AG20443 (cell line): ENCODE measurements around the gene TMPRSS13.
"Not testable (repeated sequence)": the region's sequence is repeated elsewhere in the genome, so short reads cannot be mapped to it uniquely, and the experiment has no call there.

ENCODE experiments used
- DNase-seq: peaks from one replicate; pipeline ENCODE4 v3.0.0; 2012; ENCODE audit warnings: low spot score, mixed read lengths

Gene TMPRSS13

DNA sequence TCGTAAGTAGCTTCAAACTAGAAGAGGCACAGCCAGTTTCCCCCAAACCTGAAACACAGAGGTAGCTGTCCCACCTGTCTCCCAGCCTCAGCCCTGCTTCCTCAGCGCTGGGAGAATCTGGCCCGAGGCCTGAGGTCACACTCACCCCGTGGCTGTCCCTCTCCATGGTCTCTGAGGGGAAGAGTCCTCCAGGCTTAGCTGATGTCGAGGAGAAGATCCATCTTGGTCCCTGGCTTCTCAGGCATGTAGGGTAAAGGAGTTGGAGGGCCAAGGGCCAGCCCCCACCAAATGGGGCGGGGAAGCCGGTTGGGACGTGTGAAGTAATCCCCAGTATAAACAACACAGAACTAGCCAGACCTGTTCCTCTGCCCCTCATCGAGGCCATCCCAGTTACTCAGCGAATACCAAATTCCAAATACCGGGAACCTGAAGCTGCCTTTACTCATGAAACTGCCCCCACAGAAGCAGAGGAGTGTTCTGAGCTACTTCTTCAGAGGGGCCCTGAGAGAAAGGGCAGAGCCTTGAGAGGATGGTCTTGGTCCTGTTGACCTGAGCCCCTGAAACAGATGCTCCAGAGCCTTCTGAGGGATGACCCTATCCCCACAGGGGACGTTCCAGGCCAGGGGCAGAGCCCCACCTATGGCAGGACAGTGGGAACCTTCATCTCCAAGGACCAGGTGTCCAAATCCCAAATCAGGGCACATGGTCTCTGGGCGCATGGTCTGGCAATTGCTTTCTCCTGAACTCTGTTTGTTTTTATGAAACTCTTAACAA is at the start of gene TMPRSS13:
Gene TMPRSS13 (minus strand): TSS at position 261 of the 774 bp plus-strand sequence. CDS start 95 bp downstream, at position 166.
- no peak for DNase-seq

DNA sequence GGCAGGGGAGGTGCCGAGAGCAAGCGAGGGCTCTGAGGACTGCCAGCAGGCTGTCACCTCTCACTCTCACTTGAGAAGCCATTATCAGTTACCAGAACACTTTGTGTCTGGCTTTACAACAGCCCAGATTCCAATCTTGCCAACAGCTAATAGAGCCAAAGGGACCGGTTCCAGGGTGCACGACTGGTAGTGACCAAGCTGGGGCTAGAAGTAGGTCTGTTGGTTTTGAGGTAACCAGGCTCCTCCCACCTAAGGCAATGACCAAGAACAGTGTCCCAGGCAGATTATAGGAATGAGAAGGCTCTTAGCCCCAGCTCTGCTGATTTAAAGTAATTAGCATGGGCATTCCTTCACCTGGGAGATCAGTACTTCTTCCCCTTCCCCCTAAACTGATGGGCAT is 49.8 kb upstream of the TMPRSS13 start:
- DNase-seq: peak; percentile 3

DNA sequence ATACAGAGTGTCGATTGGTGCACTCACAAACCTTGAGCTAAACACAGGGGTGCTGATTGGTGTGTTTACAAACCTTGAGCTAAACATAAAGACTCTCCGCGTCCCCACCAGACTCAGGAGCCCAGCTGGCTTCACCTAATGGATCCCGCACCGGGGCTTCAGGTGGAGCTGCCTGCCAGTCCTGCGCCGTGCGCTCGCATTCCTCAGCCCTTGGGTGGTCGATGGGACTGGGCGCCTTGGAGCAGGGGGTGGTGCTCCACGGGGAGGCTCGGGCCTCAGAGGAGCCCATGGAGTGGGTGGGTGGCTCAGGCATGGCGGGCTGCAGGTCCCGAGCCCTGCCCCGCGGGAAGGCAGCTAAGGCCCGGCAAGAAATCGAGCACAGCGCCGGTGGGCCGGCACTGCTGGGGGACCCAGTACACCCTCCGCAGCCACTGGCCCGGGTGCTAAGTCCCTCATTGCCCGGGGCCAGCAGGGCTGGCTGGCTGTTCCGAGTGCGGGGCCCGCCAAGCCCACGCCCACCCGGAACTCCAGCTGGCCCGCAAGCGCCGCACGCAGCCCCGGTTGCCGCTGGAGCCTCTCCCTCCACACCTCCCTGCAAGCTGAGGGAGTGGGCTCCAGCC is 49.2 kb upstream of the TMPRSS13 start:
- DNase-seq: not testable (repeated sequence)

DNA sequence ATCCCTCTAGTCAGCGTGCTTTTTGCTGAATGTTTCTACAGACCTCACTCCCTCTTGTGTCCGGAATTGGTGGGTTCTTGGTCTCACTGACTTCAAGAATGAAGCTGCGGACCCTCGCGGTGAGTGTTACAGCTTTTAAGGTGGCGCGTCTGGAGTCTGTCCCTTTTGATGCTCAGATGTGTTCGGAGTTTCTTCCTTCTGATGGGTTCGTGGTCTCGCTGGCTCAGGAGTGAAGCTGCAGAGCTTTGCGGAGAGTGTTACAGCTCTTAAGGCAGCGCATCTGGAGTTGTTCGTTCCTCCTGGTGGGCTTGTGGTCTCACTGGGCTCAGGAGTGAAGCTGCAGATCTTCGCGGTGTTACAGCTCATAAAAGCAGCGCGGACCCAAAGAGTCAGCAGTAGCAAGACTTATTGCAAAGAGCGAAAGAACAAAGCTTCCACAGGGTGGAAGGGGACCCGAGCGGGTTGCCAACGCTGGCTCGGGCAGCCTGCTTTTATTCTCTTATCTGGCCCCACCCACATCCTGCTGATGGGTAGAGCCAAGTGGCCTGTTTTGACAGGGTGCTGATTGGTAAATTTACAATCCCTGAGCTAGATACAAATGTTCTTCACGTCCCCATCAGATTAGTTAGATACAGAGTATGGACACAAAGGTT is 48.5 kb upstream of the TMPRSS13 start:
- DNase-seq: not testable (repeated sequence)

DNA sequence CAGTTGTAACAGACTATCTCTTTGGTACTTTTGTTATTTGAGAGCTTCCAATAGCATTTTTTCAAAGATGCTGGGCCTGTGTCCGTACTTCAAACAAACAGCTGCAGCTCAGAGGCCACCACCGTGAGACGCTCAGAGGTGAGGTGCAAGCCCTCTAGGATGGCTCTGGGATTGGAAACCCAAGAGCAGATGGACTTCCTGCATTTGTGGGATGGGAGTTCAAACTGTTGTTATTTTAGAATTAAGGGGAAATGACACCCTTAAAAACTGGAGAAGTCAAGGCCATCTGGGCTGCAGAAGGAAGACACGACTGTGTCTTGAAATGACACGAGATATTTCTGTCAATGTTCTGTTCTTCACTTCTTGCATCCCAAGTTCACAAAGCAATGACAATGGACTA is 47.8 kb upstream of the TMPRSS13 start:
- peak; percentile 5 for DNase-seq

DNA sequence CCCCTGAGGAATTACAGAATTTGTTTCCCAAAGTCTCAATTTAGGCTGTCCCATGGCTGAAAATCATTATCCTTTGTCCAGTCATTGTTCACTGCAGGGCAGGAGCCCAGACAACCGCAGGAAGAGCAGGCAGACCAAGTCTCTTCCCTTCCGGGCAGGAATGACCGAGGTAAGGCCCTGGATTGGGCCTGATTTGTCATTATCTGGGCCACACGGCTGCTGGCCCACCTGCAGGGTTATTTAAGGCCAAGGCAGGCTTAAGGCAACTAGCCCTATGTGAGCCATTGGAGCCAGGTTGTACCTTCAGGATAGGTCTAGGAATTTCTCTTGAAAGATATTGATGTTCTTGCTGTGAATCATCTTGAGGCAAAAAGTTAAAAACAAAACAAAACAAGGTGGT is 47.2 kb upstream of the TMPRSS13 start:
- peak; percentile 4 for DNase-seq

DNA sequence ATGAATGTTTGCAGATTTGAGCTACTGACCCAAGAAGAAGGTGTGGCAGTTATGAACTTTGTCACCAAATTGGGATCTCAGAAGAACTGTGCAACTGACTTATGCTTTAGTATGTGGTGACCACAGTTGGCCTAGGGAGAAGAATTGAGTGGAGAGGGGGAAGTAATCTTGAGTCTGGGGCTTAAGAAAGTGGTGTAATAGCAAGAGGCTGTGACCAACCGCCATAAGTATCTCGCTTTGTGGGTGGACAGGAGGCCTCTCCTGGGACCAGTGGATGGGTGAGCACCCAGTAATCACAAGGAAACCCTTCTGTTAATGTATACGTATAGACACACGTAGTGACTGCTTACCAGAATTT is 44.3 kb upstream of the TMPRSS13 start:
- DNase-seq: peak; percentile 0

DNA sequence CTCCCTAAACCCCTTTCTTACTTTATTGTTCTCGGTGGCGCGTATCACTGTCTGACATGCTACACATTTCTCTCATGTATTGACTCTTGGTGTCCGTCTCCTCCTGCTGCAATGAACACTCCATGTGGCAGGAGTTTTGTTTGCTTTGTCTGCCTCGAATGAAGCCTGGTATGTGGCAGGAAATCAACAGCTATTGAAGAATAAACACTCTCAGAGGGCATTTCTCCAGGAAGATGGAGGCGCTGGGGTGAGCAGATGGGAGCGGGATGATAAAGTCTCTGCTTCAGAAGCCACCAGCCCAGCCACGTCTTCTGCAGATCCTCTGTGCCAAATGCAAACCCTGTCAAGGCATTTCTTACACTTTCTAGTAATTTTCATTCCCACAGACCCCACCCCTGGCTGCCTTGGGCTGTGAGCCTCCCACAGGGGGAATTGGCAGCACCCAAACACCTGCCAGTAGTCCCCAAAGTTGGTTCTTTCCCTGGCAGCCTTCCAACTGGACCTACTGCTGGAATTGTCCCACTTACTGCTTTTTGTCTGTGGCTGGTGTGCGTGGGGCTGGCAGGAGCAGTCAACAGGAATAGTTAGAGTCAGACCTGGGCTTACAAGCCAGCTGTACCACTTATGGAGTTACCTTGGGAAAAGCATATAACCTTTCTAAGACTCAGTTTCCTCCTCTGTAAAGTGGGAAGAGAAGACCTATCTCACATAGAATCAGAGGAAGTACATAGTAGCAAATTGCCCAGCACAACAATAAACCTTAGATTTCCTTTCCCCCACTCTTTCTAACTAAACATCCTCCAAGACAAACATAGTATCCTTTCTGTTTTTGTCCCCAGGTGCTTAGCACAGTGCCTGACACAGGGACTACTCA is 43.7 kb upstream of the TMPRSS13 start:
- peak; percentile 6 for DNase-seq

DNA sequence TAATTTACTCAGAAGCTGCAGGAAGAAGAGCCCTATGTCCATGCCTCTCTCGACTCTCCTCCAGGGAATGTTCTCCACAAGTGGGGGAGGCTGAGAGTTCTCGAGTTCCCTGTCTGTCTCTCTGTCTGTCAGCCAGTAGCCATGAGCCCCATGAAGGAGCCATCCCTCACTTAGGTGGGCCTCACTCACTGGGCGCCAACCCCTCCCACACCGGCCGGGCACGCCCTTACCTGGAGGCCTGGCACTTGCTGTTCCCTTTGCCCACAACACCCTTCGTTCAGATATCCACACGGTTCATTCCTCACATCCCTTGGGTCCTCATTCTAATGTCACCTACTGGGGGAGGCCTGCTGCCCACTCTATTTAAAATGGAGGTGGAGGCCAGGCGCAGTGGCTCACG is 42.8 kb upstream of the TMPRSS13 start:
- DNase-seq: peak; percentile 3

DNA sequence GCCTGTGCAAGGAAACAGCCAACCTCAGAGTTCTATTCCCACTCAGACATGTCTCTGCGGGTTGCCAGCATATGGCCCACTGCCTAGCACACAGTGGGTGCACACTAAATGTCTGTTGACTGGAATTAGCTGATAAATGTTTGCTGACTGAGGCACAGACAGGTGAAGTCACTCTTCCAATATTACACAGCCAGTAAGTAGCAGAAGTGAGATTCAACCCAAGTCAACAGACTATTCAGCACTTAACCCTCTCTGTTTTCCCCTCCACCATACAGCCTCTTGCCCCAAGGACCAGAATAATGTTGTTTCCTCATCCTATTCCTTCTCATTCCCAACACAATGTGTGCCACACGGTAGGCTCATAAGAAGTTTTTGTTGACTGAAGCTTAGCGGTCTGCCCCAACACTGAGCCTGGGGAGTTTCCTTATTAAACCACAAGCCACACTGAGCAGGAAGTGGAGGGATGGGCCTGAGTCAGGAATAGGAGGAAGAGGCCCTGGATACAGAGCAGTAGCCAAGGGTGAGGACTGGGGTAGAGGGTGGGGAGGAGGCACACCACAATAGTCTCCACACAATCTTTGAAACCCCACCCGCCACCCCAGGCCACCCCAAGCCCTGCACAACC is 41.3 kb upstream of the TMPRSS13 start:
- DNase-seq: peak; percentile 5

DNA sequence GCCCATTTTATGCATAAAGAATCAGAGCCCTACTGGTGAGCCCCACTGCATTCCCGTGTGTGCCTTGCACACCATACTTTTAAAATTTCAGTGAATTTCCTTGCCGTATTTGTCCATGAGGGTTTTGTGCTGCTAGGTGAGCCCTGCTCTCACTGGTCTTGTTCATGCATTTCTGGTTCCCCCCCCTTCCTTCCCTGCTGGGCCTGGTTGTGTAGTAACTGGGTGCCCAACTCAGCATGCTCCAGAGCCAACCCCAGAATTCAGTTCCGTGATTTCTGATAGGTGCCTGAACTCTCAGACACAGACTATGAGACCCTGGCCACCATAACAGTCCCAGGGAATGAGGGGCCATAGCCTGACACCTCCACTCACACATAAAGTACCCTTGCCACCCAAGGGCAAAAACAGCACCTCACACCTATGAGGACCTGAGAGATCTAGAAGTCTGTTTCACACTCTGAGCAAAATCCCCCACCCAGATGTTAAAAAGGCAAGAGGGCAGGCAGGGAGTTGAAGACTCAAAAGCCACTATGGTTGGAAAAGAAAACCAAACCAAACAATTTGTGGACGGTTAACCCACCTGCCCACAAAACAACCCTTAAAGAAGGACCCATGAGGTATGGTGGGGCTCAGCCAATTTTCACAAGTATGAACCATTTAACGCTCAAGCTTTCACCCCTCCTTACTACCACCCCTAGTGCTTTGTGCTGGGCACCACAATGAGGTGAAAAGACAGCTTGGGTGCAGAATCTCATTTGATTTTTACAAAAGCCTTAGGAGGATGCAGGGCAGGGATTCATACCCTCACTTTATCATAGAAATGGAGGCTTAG is 40.2 kb upstream of the TMPRSS13 start:
- DNase-seq: peak; percentile 2

DNA sequence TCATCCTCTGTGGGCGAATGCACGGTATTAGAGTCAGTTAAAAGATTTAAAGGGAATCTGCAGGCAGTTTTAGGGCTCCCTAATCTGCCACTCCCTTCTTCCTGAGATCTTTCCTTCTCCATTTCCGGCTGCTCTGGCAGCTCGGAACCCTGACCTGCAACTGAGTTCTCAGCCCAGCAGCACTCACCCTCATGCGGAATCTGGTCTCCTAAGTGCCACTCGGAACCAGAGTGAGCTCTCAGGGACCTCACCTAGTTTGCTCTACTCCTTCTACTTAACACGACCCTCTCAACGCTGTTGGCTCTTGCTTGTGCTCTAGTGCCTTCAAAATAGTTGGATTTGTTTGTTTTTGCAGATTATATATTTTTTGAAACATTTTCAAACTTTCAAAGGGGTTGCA is 37.7 kb upstream of the TMPRSS13 start:
- peak; percentile 5 for DNase-seq

DNA sequence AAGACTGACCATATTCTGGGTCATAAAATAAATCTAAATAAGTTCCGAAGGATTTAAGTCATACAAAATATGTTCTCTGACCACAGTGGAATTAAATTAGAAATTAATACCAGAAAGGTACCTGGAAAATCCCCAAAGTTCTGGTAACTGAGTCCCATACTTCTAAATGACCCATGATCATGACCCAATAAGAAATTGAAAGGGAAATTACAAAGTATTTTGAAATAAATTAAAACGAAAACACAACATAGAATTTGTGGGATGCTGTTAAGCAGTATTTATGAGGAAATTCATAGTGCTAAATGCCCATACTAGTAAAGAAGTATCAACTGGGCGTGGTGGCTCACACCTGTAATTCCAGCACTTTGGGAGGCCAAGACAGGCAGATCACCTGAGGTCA is 33.6 kb upstream of the TMPRSS13 start:
- DNase-seq: no peak

DNA sequence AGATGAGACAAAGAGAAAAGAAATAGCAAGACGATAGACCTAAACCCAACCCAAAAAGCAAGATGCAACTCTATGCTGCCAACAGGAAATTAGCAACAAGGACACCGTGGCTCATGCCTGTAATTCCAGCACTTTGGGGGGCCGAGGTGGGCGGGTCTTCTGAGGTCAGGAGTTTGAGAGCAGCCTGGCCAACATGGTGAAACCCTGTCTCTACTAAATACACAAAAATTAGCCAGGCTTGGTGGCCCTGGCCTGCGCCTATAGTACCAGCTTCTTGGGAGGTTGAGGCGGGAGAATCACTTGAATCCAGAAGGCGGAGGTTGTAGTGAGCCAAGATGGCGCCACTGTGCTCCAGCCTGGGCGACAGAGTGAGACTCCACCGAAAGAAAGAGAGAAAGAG is 32.7 kb upstream of the TMPRSS13 start:
- DNase-seq: no peak

DNA sequence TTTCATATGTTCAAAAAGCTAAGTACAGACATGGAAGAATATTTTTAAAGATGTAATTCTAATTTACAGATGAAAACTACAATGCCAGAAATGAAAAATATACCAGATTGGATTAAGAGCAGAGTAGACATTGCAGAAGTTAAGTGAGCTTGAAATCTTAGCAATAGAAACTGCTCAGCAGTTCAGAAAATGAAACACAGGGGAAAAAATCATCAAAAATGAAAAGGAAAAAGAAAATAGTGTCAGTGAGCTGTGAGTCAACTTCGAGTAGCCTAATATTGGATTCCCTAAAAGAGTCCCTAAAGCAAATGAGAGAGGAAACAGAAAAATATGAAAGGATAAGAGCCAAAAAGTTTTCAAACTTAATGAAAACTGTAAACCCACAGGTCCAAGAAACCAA is 31.2 kb upstream of the TMPRSS13 start:
- DNase-seq: no peak

DNA sequence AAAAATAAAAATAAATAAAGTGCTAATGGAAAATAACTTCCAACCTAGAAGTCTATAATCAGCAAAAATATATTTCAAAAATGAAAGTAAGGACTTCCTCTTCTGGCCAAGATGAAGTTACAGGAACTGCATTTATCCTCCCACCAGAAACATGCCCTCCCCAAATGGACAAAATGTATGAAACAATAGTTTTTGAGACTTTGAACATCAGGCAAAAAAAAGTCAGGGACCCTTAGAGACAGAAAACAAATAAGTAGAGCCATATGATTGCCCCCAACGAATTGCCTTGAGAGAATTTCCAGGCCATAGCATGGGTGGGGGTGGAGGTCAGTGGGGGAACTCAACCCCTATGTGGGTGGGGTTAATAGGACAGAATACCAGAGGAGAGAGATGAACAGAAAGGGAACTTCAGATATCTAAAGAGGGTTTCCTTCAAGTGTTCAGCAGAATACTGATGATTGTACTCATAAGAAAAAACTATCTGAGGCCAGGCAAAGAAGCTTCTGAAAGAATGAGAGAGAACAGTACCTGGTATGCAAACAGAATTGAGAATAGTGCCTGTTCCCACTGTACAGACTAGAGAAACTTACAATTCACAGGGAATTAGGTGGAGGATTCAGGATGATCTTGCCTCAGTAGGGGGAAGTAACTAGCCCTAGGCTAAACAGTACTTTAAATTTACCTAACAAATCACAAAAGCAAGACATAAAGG is 30.4 kb upstream of the TMPRSS13 start:
- peak; percentile 1 for DNase-seq

DNA sequence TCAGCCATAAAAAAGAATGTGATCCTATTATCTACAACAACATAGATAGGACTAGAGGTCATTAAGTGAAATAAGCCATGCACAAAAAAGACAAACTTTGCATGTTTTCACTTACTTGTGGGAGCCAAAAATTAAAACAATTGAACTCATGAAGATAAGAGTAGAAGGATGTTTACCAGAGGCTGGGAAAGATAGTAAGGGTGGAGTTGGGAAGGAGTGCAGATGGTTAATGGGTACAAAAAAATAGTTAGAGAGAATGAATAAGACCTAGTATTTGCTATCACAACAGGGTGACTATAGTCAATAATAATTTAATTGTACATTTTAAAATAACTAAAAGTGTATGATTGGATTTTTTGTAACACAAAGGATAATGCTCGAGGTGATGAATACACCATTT is 29.7 kb upstream of the TMPRSS13 start:
- no peak for DNase-seq

DNA sequence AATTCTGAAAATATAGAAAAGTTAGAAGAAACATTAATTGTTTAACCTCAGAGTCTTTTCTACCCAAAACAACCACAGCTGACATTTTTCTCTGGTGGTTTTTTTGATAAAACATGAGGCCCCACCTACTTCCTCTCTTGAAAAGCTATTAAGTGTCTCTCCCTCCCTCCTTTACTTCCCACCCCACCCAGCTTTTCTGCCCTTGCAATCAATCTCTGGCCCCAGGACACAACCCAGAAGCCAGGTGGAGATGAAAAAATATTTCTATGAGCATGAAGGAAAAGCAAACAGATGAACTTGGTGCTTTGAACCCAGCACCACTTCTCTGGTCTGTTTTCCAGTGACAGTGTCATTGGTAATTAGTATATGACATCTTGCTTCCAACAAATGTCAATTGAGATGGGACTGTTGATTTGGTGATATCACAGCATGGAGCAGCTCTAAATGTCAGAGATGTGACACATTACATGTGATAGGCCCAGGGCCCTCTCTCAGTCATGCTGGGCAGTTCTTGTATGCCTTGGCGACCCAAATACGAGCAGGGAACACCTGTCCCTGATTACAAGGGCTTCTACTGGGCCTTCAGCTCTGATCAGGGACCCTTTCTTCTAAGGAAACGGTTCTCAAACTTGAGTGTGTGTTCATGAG is 23.9 kb upstream of the TMPRSS13 start:
- peak; percentile 2 for DNase-seq
